Mesothelial cell of epicardium (in vitro differentiated cells): ENCODE measurements around the gene ARHGEF37. TPM values are rescaled to one million over a fixed set of nuclear protein-coding genes. Genes with fewer than 3 reads are reported as not detected.

Source experiments
- DNase-seq, 2 experiments: peaks; one replicate each; pipeline ENCODE4 v3.0.0; 2021; ENCODE audit warnings: low spot score in 2 of 2; ENCODE audit not compliant: unreplicated experiment in 2 of 2
- H3K27ac Mint-ChIP-seq: 2 replicates; pipeline ENCODE4 v1.8.0; 2021; ENCODE audit warnings: mixed read lengths
- H3K27me3 Mint-ChIP-seq: 2 replicates; pipeline ENCODE4 v1.8.0; 2021; ENCODE audit warnings: low read depth, mixed read lengths
- H3K36me3 Mint-ChIP-seq: 2 replicates; pipeline ENCODE4 v1.8.0; 2021; ENCODE audit warnings: mixed read lengths
- H3K4me1 Mint-ChIP-seq: 2 replicates; pipeline ENCODE4 v1.8.0; 2021; ENCODE audit warnings: mixed read lengths
- H3K4me3 Mint-ChIP-seq: 2 replicates; pipeline ENCODE4 v1.8.0; 2021; ENCODE audit warnings: mild to moderate bottlenecking, moderate library complexity, mixed read lengths
- H3K9me3 Mint-ChIP-seq: 2 replicates; pipeline ENCODE4 v1.8.0; 2021; ENCODE audit warnings: mixed read lengths
- CTCF ChIP-seq: fragments of 200-600 bp; sonication (generic); IDR thresholded peaks from one replicate; pipeline ENCODE4 v1.5.0; 2021; ENCODE audit warnings: antibody characterized with exemption; ENCODE audit not compliant: unreplicated experiment
- total RNA-seq: library from RNA; stranded (reverse); gene quantifications from 3 replicates; pipeline ENCODE4 v1.2.1, GENCODE V29; 2021

The ARHGEF37 gene
- total RNA-seq, 1 donor from 2014 or later: 10.1 TPM

- H3K4me3 Mint-ChIP-seq: no peak overlapping the region
- no peaks in the 10 kb centered on the region for H3K4me1 Mint-ChIP-seq
- peaks cover 10% of the 10 kb centered on the region for H3K9me3 Mint-ChIP-seq
- peaks cover 38% of the 10 kb centered on the region for H3K36me3 Mint-ChIP-seq
- H3K27ac Mint-ChIP-seq: no peak overlapping the region
- no peaks in the 10 kb centered on the region for H3K27me3 Mint-ChIP-seq
- no peak for DNase-seq
- TF ChIP-seq CTCF: no peak
Measured at GRCh38 chr5:149605354-149605997, 24.2 kb downstream of the ARHGEF37 start.

GRCh38 chr5:149605998-149606724 lies 24.9 kb downstream of the ARHGEF37 start:
- H3K27me3 Mint-ChIP-seq: no peaks in the 10 kb centered on the region
- DNase-seq: no peak
- peaks cover 10% of the 10 kb centered on the region for H3K9me3 Mint-ChIP-seq
- TF ChIP-seq CTCF: no peak
- H3K4me1 Mint-ChIP-seq: no peaks in the 10 kb centered on the region
- H3K36me3 Mint-ChIP-seq: peaks cover 44% of the 10 kb centered on the region
- H3K4me3 Mint-ChIP-seq: no peak overlapping the region
- H3K27ac Mint-ChIP-seq: no peak overlapping the region

GRCh38 chr5:149608936-149609545 lies 27.7 kb downstream of the ARHGEF37 start:
- no peak for TF ChIP-seq CTCF
- Mint-ChIP-seq H3K4me3 (no peak overlapping the region), H3K4me1 (peaks cover 1% of the 10 kb centered on the region), H3K27me3 (no peaks in the 10 kb centered on the region), H3K9me3 (peaks cover 10% of the 10 kb centered on the region), H3K27ac (no peak overlapping the region), H3K36me3 (peaks cover 32% of the 10 kb centered on the region)
- DNase-seq: no peak

- DNase-seq: no peak
- no peaks in the 10 kb centered on the region for H3K27me3 Mint-ChIP-seq
- TF ChIP-seq CTCF: no peak
- H3K9me3 Mint-ChIP-seq: peaks cover 10% of the 10 kb centered on the region
- no peak overlapping the region for H3K4me3 Mint-ChIP-seq
- H3K36me3 Mint-ChIP-seq: peaks cover 36% of the 10 kb centered on the region
- no peak overlapping the region for H3K27ac Mint-ChIP-seq
- peaks cover 5% of the 10 kb centered on the region for H3K4me1 Mint-ChIP-seq
Measured at GRCh38 chr5:149609640-149610219, 28.4 kb downstream of the ARHGEF37 start.

GRCh38 chr5:149610589-149611255 lies 29.4 kb downstream of the ARHGEF37 start:
- no peak overlapping the region for H3K4me3 Mint-ChIP-seq
- TF ChIP-seq CTCF: no peak
- no peak for DNase-seq
- H3K27ac Mint-ChIP-seq: no peak overlapping the region
- H3K9me3 Mint-ChIP-seq: peaks cover 10% of the 10 kb centered on the region
- H3K36me3 Mint-ChIP-seq: peaks cover 36% of the 10 kb centered on the region
- no peaks in the 10 kb centered on the region for H3K27me3 Mint-ChIP-seq
- peaks cover 5% of the 10 kb centered on the region for H3K4me1 Mint-ChIP-seq
